GM21717 (cell line): ENCODE results near the gene PRSS36.
"Not testable (repeated sequence)": the region's sequence is repeated elsewhere in the genome, so short reads cannot be mapped to it uniquely, and the experiment has no call there.

Source experiments
- ATAC-seq: cut with Tn5 transposase; IDR thresholded peaks from one replicate; pipeline ENCODE4 v1.9.1; 2021; ENCODE audit warnings: mild to moderate bottlenecking, moderate library complexity; ENCODE audit not compliant: unreplicated experiment

Gene PRSS36

GRCh38 chr16:31142109-31143010 is 7.5 kb downstream of the PRSS36 start:
- ATAC-seq, result peak; percentile 81

GRCh38 chr16:31141489-31142108 is 8.3 kb downstream of the PRSS36 start:
- no peak for ATAC-seq

GRCh38 chr16:31141071-31141469 is 8.8 kb downstream of the PRSS36 start:
- ATAC-seq, result not testable (repeated sequence)

- ATAC-seq, result no peak
These were observed 11.0 kb downstream of the PRSS36 start for GRCh38 chr16:31138621-31139578.

GRCh38 chr16:31136822-31137499 is 12.9 kb downstream of the PRSS36 start:
- not testable (repeated sequence) for ATAC-seq

GRCh38 chr16:31136287-31136662 is 13.6 kb downstream of the PRSS36 start:
- no peak for ATAC-seq

GRCh38 chr16:31135535-31136286 is 14.2 kb downstream of the PRSS36 start, which contains the start of gene PRSS8:
Gene PRSS8 (minus strand): TSS chr16:31135727. CDS start chr16:31135498, 229 bp downstream.
- ATAC-seq, result no peak

DNA sequence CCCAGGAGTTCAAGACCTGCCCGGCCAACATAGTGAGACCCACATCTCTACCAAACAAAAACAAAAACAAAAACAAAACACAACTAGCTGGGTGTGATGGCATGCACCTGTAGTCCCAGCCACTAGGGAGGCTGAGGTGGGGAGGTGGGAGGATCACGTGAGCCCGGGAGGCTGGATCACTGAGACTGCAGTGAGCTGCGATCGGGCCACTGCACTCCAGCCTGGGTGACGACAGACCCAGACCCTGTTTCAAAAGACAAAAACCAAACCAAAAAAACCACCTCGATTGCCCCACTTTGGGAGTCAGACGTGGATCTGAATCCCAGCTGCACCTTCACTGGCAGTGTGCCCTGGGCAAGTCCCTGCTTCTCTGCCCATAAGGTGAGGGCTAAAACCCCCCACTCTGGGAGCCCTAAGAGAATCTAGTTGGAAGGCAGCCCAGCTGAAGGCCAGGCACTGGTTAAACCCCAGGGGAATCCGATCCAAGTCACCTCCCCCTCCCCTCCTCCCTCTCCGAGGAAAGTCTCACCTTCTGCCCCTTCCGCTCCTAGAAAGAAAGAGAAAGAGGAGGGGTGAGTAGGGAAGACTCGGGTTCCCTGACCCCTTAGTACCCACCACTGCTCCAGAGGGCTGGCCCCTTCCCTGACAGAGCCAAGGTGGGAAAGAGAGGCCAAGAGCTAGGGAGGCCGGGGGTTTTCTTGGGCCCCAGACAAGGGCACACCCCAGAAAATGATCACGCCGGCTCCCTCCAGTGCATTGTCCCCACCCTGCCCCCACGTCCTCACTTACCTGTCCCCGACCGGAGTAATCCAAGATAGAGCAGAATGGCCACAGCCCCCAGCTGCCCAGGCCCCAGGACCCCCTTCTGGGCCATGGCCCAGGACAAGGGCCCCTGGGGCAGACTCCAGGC is 15.0 kb downstream of the PRSS36 start:
- no peak for ATAC-seq

DNA sequence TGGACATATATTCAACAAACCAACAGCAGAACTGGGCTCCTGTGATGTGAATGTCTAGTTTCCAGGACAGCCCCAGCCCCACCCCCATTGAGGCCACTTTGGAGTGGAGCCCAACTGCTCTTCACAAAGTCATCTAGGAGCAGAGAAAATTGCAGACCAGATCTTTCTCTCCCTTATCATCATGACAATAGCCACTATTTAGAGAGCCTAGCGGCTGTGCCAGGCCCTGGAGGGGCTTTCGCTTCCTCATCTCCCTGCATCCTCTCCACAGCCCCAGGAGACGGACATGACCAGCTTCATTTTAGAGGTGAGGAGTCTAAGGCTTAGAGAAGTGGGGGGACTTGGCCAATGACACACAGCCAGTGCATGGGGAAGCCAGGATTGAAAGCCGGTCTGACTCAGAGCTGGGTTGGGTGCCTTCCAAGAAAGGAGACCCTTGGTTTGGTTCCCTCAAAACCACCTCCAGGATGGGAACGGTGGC is 15.7 kb downstream of the PRSS36 start:
- ATAC-seq, result no peak

- no peak for ATAC-seq
These were observed 16.8 kb downstream of the PRSS36 start for GRCh38 chr16:31133046-31133501.

GRCh38 chr16:31132303-31132979 is 17.4 kb downstream of the PRSS36 start:
- no peak for ATAC-seq

DNA sequence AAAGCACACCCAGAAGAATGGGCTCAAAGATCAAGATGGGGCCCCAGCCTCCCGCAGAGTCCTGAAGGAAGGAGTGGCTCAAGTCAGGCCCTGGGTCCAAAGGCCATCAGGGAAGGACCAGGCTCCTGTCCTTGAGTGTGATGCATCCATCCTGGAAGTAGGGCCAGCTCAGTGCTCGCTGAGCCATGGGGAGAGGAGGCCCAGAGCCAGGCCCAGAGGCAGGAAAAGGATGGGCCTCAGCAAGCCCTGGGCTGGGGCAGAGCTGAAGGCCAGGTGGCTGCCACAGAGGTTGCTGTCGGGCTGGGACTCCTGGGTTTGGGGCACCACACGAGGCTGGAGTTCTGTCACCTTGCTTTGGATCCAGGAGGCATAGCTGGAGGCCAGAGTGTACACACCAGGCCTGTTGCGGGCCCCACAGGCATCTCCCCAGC is 18.0 kb downstream of the PRSS36 start:
- ATAC-seq, result no peak

- ATAC-seq, result no peak
These were observed 18.4 kb downstream of the PRSS36 start for GRCh38 chr16:31131416-31131815.

DNA sequence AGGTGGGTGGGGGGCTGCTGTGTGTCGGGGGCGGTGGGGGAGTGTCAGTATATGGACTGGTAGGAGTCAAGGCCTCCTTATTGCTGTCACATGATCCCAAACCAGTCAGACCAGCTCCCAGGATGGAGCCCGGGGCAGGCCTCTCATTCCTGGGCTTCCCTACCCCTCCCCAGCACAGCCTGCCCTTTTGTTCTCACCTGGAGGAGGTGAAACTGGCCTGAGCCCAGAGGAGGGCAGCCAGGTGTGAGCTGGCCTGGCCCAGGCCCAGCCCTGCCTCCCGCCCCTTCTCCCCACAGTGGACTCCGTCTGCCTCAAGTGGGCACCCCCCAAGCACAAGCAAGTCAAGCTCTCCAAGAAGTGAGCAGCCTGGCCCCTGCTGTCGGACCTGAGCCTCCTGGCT is 19.0 kb downstream of the PRSS36 start:
- no peak for ATAC-seq

GRCh38 chr16:31130336-31130891 is 19.5 kb downstream of the PRSS36 start:
- no peak for ATAC-seq

GRCh38 chr16:31129568-31130335 is 20.1 kb downstream of the PRSS36 start:
- no peak for ATAC-seq
